Endothelial cell of umbilical vein (primary cell): ENCODE measurements around the gene ZNF44. TPM values are rescaled to one million over a fixed set of nuclear protein-coding genes. Genes with fewer than 3 reads are reported as not detected.

Experiments
- BruUV-seq: library from RNA; stranded (reverse); fragments of 400-500 nt; replicated peaks from 2 replicates; lab custom pipeline; 2021; lab: Mats Ljungman, UMichigan
- CTCF ChIA-PET: fragments of 300-600, 350-600 bp; sonication (Branson Sonifier 250); formaldehyde crosslinking; loops from one replicate; lab custom pipeline; 2021; ENCODE audit warnings: antibody characterized with exemption, inconsistent platforms; lab: Charles Lee
- POLR2A ChIA-PET: fragments of 300-600, 350-600 bp; sonication (Branson Sonifier 250); formaldehyde crosslinking; loops from one replicate; lab custom pipeline; 2021; ENCODE audit warnings: antibody characterized with exemption, inconsistent platforms; lab: Charles Lee
- DNase-seq: peaks from one replicate; pipeline ENCODE4 v3.0.0-alpha.2; 2011; ENCODE audit warnings: low read depth, low spot score
- FAIRE-seq: peaks from 2 replicates; lab custom pipeline; 2011; peaks lifted over from hg19 to GRCh38; lab: Jason Lieb, UNC
- H2AFZ ChIP-seq: 2 replicates; pipeline ENCODE4 v1.6.0; 2012; ENCODE audit warnings: low read depth, low read length, control low read depth, inconsistent platforms
- H3K27ac ChIP-seq: 2 replicates; pipeline ENCODE4 v1.5.1; 2011; ENCODE audit warnings: low read depth, mild to moderate bottlenecking, control low read depth, low read length, moderate library complexity; ENCODE audit not compliant: insufficient read depth
- H3K27me3 ChIP-seq, 2 experiments: 2 replicates each; pipeline versions ENCODE4 v1.6.0 to v1.6.1; 2011; ENCODE audit warnings: low read length in 2 of 2, mixed read lengths in 1 of 2; ENCODE audit not compliant: control insufficient read depth in 2 of 2, insufficient read depth in 2 of 2
- H3K36me3 ChIP-seq, 2 experiments: 2 replicates in 1 of 2; 3 replicates in 1 of 2; pipeline ENCODE4 v1.5.1; 2011; ENCODE audit warnings: low read length in 2 of 2, mild to moderate bottlenecking in 1 of 2, moderate library complexity in 1 of 2; ENCODE audit not compliant: control insufficient read depth in 2 of 2, insufficient read depth in 2 of 2; ENCODE audit errors: extremely low read depth in 1 of 2
- H3K4me1 ChIP-seq: 3 replicates; pipeline ENCODE4 v1.5.1; 2011; ENCODE audit warnings: mild to moderate bottlenecking, low read length; ENCODE audit not compliant: control insufficient read depth, insufficient read depth; ENCODE audit errors: extremely low read depth
- H3K4me2 ChIP-seq: 2 replicates; pipeline ENCODE4 v1.6.1; 2011; ENCODE audit warnings: low read length, control low read depth, mixed read lengths; ENCODE audit not compliant: insufficient read depth
- H3K4me3 ChIP-seq, 3 experiments: fragments of 200-600 bp in 1 of 3; sonication (generic), shearing (Covaris generic) in 1 of 3; replicated peaks in 1 of 3; 2 replicates each; pipeline ENCODE4 v1.5.1; 2011 to 2016; ENCODE audit warnings: control low read depth in 3 of 3, low read length in 3 of 3, mild to moderate bottlenecking in 2 of 3, inconsistent platforms in 1 of 3, low read depth in 1 of 3, moderate library complexity in 1 of 3; ENCODE audit not compliant: insufficient read depth in 1 of 3
- H3K79me2 ChIP-seq: 2 replicates; pipeline ENCODE4 v1.6.0; 2012; ENCODE audit warnings: low read length, inconsistent platforms; ENCODE audit not compliant: control insufficient read depth, insufficient read depth
- H3K9ac ChIP-seq: replicated peaks from 2 replicates; pipeline ENCODE3; 2011; ENCODE audit warnings: low read length, control low read depth; ENCODE audit not compliant: insufficient read depth; ENCODE audit errors: extremely low read depth
- H3K9me1 ChIP-seq: replicated peaks from 3 replicates; pipeline ENCODE4 v1.6.0; 2011; ENCODE audit warnings: mild to moderate bottlenecking, low read length; ENCODE audit not compliant: control insufficient read depth, insufficient read depth; ENCODE audit errors: extremely low read depth
- H3K9me3 ChIP-seq: replicated peaks from 2 replicates; pipeline ENCODE4 v1.5.1; 2012; ENCODE audit warnings: low read length, inconsistent platforms; ENCODE audit not compliant: control insufficient read depth, insufficient read depth
- H4K20me1 ChIP-seq: replicated peaks from 2 replicates; pipeline ENCODE3; 2011; ENCODE audit warnings: mild to moderate bottlenecking, low read length; ENCODE audit not compliant: control insufficient read depth, insufficient read depth; ENCODE audit errors: extremely low read depth
- EZH2 ChIP-seq: IDR thresholded peaks from 2 replicates; pipeline ENCODE4 v1.6.1; 2012; ENCODE audit warnings: borderline replicate concordance, low read depth, mild to moderate bottlenecking, moderate library complexity, low read length, inconsistent platforms; ENCODE audit not compliant: severe bottlenecking
- FOS ChIP-seq: IDR thresholded peaks from 2 replicates; pipeline ENCODE4 v1.6.1; 2011; ENCODE audit warnings: mild to moderate bottlenecking, low read length, moderate library complexity, borderline replicate concordance; ENCODE audit not compliant: insufficient read depth
- GATA2 ChIP-seq: IDR thresholded peaks from 2 replicates; pipeline ENCODE4 v1.7.0; 2011; ENCODE audit warnings: low read depth, mild to moderate bottlenecking, moderate library complexity, mixed read lengths, low read length; ENCODE audit not compliant: insufficient read length, insufficient read depth
- JUN ChIP-seq: IDR thresholded peaks from 2 replicates; pipeline ENCODE4 v1.6.1; 2011; ENCODE audit warnings: borderline replicate concordance, low read depth; ENCODE audit not compliant: insufficient read length, insufficient read depth
- MYC ChIP-seq: IDR thresholded peaks from one replicate; pipeline ENCODE4 v1.6.1; 2011; ENCODE audit warnings: mild to moderate bottlenecking, low read depth, low read length
- POLR2A ChIP-seq: IDR thresholded peaks from 2 replicates; pipeline ENCODE4 v1.6.1; 2012; ENCODE audit warnings: low read depth, mild to moderate bottlenecking, control low read depth, low read length
- POLR2AphosphoS5 ChIP-seq: IDR thresholded peaks from 2 replicates; pipeline ENCODE4 v1.6.1; 2012; ENCODE audit warnings: low read depth, mild to moderate bottlenecking, control low read depth, low read length, moderate library complexity; ENCODE audit not compliant: insufficient read depth
- dilution Hi-C: fragments of 300-500 bp; cut with MboI; formaldehyde crosslinking; loops from one replicate; pipeline ENCODE4 v1.15.0; 2019; ENCODE audit warnings: low sequenced_read_pairs; ENCODE audit not compliant: extremely low pct_ligation_motif_present
- intact Hi-C: fragments of 100-400 bp; cut with micrococcal nuclease; formaldehyde crosslinking; loops from one replicate; pipeline ENCODE4 v1.10.0; 2022
- polyA plus RNA-seq, 4 experiments: library from polyadenylated mRNA; depleted of rRNA in 3 of 4; stranded (reverse) in 3 of 4; unstranded in 1 of 4; fragments of >200 nt; gene quantifications; 2 replicates each; pipeline versions ENCODE4 v1.2.1 to v1.2.3, GENCODE V29; 2011 to 2012; ENCODE audit warnings: missing spikeins in 1 of 4
- total RNA-seq: library from RNA; stranded (reverse); gene quantifications from 2 replicates; pipeline ENCODE4 v1.2.3, GENCODE V29; 2021
- TF ChIP-seq, protein P1 (sequence below), 2 donors: IDR thresholded peaks; 1 replicate in 1 of 2; 2 replicates in 1 of 2; pipeline ENCODE4 v1.5.1; 2011; ENCODE audit warnings: low read length in 2 of 2, mild to moderate bottlenecking in 2 of 2, moderate library complexity in 2 of 2, control low read depth in 1 of 2, inconsistent platforms in 1 of 2, low read depth in 1 of 2; ENCODE audit not compliant: insufficient read depth in 1 of 2; ENCODE audit errors: extremely low read depth in 1 of 2
- TF ChIP-seq, protein P2 (sequence below): IDR thresholded peaks from 2 replicates; pipeline ENCODE4 v1.6.1; 2011; ENCODE audit not compliant: insufficient read depth, insufficient read length

The ZNF44 gene
- total and polyA plus RNA-seq, 2 donors (not counting 3 experiments of a cell fraction or from before 2014, with no cell fraction given) = 2.1 to 7.4 TPM

DNA sequence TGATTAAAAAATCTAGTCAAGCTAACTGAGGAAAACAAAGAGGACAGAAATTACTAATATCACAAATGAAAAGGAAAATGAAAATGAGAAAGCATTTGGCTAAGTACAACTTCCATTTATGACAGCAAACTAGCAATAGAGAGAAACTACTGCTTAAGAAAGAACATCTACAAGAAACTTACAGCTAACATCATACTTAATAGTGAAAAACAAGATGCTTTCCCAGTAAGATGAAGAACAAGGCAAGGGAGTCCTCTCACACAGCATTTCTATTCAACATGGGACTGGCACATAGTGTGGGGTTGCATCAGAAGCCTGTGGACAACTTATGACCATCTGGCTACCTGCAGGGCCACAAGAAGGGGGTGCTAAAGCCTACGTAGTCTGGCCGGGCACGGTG, 39.3 kb downstream of the ZNF44 start:
- TF ChIP-seq FOS (no peak), MYC (no peak), EZH2 (no peak), POLR2A (no peak), POLR2AphosphoS5 (no peak), GATA2 (no peak), JUN (no peak)
- TF ChIP-seq, protein P1, sequence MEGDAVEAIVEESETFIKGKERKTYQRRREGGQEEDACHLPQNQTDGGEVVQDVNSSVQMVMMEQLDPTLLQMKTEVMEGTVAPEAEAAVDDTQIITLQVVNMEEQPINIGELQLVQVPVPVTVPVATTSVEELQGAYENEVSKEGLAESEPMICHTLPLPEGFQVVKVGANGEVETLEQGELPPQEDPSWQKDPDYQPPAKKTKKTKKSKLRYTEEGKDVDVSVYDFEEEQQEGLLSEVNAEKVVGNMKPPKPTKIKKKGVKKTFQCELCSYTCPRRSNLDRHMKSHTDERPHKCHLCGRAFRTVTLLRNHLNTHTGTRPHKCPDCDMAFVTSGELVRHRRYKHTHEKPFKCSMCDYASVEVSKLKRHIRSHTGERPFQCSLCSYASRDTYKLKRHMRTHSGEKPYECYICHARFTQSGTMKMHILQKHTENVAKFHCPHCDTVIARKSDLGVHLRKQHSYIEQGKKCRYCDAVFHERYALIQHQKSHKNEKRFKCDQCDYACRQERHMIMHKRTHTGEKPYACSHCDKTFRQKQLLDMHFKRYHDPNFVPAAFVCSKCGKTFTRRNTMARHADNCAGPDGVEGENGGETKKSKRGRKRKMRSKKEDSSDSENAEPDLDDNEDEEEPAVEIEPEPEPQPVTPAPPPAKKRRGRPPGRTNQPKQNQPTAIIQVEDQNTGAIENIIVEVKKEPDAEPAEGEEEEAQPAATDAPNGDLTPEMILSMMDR (IDR thresholded peaks at IDR 0.05; ENCODE audit: extremely low read depth in 1 of 2, insufficient read depth in 1 of 2, low read depth in 1 of 2, low read length in 2 of 2) = no peak
- TF ChIP-seq, protein P2, sequence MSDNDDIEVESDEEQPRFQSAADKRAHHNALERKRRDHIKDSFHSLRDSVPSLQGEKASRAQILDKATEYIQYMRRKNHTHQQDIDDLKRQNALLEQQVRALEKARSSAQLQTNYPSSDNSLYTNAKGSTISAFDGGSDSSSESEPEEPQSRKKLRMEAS = no peak
- H2AFZ ChIP-seq = no peak overlapping the region
- no peaks in the 10 kb centered on the region for H3K9me3 ChIP-seq
- H3K27me3 ChIP-seq = no peaks in the 10 kb centered on the region
- H3K27ac ChIP-seq = no peak overlapping the region
- H3K9ac ChIP-seq = no peak overlapping the region
- no peaks in the 10 kb centered on the region for H3K4me1 ChIP-seq
- no peaks in the 10 kb centered on the region for H3K9me1 ChIP-seq
- intact Hi-C loops (no loop called here), dilution Hi-C loops (no loop called here)
- CTCF ChIA-PET = no interaction called here
- no peak overlapping the region for H3K4me3 ChIP-seq
- DNase-seq (no peak), FAIRE-seq (no peak)
- H3K4me2 ChIP-seq = no peak overlapping the region
- no TSS peak for BruUV-seq
- H3K79me2 ChIP-seq = no peaks in the 10 kb centered on the region
- POLR2A ChIA-PET = no interaction called here
- H4K20me1 ChIP-seq = no peaks in the 10 kb centered on the region
- no peaks in the 10 kb centered on the region for H3K36me3 ChIP-seq
